ENCODE measurements around the gene MME. TPM values are rescaled to one million over a fixed set of nuclear protein-coding genes. Genes with fewer than 3 reads are reported as not detected.

Gene MME
- total RNA-seq, 2 donors from 2014 or later: 56.3 to 103 TPM

DNA sequence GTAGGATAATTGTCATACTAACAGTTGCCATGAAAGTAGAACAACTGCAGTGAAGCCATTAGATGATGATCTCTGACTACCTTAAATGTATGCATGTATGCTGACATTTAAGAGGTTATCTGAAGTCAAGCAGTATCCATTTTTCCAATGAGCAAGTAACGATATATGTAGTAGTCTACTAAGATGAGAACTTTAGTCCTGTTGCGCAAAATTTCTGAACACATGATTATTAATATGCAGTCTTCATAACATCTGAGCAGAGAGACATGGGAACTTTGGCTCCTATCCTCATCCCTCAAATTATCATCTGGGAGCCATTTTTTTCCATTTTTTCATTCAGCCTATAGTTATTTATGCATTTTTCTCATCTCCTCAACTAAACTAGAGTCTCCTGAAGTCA, 79.2 kb downstream of the MME start:
- Histone ChIP-seq H3K27me3 (replicated peaks; ENCODE audit: insufficient read depth) (no peaks in the 10 kb centered on the region), H3K27ac (no peak overlapping the region), H3K36me3 (no peaks in the 10 kb centered on the region), H3K9me3 (no peaks in the 10 kb centered on the region), H3K4me3 (no peak overlapping the region), H3K4me1 (replicated peaks) (no peaks in the 10 kb centered on the region)
- no peak for TF ChIP-seq POLR2A (IDR thresholded peaks at IDR 0.05)
- no peak for TF ChIP-seq POLR2AphosphoS5 (IDR thresholded peaks at IDR 0.05)
- TF ChIP-seq, protein P1, sequence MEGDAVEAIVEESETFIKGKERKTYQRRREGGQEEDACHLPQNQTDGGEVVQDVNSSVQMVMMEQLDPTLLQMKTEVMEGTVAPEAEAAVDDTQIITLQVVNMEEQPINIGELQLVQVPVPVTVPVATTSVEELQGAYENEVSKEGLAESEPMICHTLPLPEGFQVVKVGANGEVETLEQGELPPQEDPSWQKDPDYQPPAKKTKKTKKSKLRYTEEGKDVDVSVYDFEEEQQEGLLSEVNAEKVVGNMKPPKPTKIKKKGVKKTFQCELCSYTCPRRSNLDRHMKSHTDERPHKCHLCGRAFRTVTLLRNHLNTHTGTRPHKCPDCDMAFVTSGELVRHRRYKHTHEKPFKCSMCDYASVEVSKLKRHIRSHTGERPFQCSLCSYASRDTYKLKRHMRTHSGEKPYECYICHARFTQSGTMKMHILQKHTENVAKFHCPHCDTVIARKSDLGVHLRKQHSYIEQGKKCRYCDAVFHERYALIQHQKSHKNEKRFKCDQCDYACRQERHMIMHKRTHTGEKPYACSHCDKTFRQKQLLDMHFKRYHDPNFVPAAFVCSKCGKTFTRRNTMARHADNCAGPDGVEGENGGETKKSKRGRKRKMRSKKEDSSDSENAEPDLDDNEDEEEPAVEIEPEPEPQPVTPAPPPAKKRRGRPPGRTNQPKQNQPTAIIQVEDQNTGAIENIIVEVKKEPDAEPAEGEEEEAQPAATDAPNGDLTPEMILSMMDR (IDR thresholded peaks at IDR 0.05): no peak
- intact Hi-C loops (cut with DNase I): no loop called here
- no peak for DNase-seq (ENCODE audit: low spot score)
- WGBS: 96% methylated on average over 2 of the region's 2 CpGs

DNA sequence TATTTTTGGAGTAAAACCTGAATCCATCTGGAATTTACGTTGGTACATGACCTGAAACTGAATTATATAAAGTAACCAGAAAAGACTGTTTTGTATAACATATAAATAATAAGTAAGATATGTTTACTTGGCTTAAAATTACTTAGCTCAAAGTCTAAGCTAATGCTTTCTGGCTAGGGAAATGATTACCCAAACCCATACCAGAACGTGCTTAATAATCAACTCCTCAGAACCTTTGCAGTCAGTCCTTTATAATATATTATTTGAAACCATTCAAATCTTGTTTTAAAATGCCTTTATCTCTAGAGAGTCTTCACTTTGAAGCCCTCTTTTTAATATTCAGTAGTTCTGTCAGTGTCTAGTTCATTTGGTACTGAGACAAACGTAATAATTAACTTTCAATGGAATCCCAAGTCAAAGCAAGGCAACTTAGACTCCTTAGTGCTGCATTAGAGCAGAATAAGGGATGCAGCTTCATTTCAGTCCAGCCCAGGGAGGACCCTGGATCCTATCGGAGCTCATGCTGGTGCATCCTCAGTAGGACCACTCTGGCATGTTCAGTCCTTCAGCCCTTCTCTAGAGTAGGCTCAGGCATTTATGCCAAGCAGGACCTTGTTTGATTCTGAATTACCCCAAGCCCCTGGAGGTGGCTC, 81.6 kb downstream of the MME start:
- Histone ChIP-seq H3K4me3 (no peak overlapping the region), H3K36me3 (no peaks in the 10 kb centered on the region), H3K4me1 (replicated peaks) (no peaks in the 10 kb centered on the region), H3K27ac (no peak overlapping the region), H3K9me3 (no peaks in the 10 kb centered on the region), H3K27me3 (replicated peaks; ENCODE audit: insufficient read depth) (no peaks in the 10 kb centered on the region)
- no peak for DNase-seq (ENCODE audit: low spot score)
- intact Hi-C loops (cut with DNase I): no loop called here
- 92% methylated on average over 4 of the region's 4 CpGs for whole genome bisulfite sequencing
- TF ChIP-seq, protein P1 (IDR thresholded peaks at IDR 0.05): no peak
- TF ChIP-seq POLR2A (IDR thresholded peaks at IDR 0.05) (no peak), POLR2AphosphoS5 (IDR thresholded peaks at IDR 0.05) (no peak)

DNA sequence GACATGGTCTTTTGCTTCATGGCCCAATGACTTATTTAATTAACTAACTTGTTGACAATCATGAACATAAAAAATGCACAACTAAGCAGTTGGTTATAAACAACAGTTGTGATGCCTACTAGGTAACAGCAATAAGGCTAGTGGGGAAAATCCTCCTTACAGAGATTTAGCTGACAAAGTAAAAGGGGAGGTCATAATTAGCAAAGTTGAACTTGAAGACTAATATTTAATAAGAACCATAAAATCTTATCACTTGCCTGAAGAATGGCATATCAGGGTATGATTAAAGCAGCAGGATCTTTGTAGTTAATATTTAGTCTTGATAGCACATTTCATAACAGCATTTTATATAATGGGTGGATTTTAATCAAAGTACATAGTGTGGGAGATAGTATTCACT, 84.2 kb downstream of the MME start:
- H3K9me3 ChIP-seq: no peaks in the 10 kb centered on the region
- no peak overlapping the region for H3K27ac ChIP-seq
- TF ChIP-seq, protein P1 (IDR thresholded peaks at IDR 0.05): no peak
- TF ChIP-seq POLR2AphosphoS5 (IDR thresholded peaks at IDR 0.05) (no peak), POLR2A (IDR thresholded peaks at IDR 0.05) (no peak)
- no peaks in the 10 kb centered on the region for H3K4me1 ChIP-seq (replicated peaks)
- intact Hi-C loops (cut with DNase I): no loop called here
- no peak overlapping the region for H3K4me3 ChIP-seq
- no peaks in the 10 kb centered on the region for H3K27me3 ChIP-seq (replicated peaks; ENCODE audit: insufficient read depth)
- no peaks in the 10 kb centered on the region for H3K36me3 ChIP-seq
- DNase-seq (ENCODE audit: low spot score): no peak

DNA sequence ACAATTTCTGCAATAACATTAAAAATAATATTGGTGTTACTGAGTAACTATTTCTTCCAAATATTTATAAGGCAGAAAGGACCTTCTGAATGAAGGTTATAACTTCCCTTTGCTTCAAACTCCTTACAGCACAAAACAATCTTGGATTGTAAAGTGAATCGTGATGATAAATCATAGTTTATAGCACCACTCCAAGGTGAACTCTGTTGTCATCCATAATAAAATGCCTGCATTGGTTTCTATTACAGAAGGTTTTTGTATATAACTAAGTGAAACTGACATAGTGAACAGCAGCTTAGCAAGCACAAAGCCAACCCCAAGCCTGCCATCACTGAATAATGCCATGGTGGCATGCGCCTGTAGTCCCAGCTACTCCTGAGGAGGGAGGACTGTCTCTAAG, 86.3 kb downstream of the MME start:
- no peaks in the 10 kb centered on the region for H3K27me3 ChIP-seq (replicated peaks; ENCODE audit: insufficient read depth)
- 88% methylated on average over 2 of the region's 2 CpGs for WGBS
- H3K4me1 ChIP-seq (replicated peaks): no peaks in the 10 kb centered on the region
- DNase-seq (ENCODE audit: low spot score): no peak
- TF ChIP-seq, protein P1 (IDR thresholded peaks at IDR 0.05): no peak
- no peak for TF ChIP-seq POLR2A (IDR thresholded peaks at IDR 0.05)
- TF ChIP-seq POLR2AphosphoS5 (IDR thresholded peaks at IDR 0.05): no peak
- no peaks in the 10 kb centered on the region for H3K36me3 ChIP-seq
- no peak overlapping the region for H3K27ac ChIP-seq
- no peaks in the 10 kb centered on the region for H3K9me3 ChIP-seq
- intact Hi-C loops (cut with DNase I): no loop called here
- H3K4me3 ChIP-seq: no peak overlapping the region

DNA sequence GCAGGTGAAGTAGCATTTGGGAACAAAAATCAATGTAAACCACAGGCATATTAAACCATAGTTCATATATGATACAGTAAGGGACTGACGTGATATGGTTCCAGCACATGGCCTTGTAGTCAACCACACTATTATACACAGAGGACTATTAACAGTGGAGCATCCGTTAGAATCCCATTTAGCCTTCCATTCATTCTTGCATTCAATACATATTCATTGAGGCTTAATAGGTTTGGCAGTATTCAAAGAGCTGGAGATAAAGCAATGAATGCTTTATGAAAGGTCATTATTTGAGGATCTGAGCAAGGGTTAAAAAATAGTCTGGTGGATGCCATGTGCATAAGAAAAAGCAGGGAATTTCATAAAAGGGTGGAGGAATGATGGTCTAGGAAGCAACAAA, 89.1 kb downstream of the MME start:
- TF ChIP-seq, protein P1 (IDR thresholded peaks at IDR 0.05): no peak
- WGBS: 90% methylated on average over 2 of the region's 2 CpGs
- H3K9me3 ChIP-seq: no peaks in the 10 kb centered on the region
- no peak for DNase-seq (ENCODE audit: low spot score)
- H3K27ac ChIP-seq: no peak overlapping the region
- no peaks in the 10 kb centered on the region for H3K27me3 ChIP-seq (replicated peaks; ENCODE audit: insufficient read depth)
- no peaks in the 10 kb centered on the region for H3K4me1 ChIP-seq (replicated peaks)
- H3K4me3 ChIP-seq: no peak overlapping the region
- H3K36me3 ChIP-seq: no peaks in the 10 kb centered on the region
- intact Hi-C loops (cut with DNase I): no loop called here

Data from prostate gland (tissue), 2 donors.